ENCODE measurements around the gene BRINP3. TPM values are rescaled to one million over a fixed set of nuclear protein-coding genes. Genes with fewer than 3 reads are reported as not detected.

BRINP3 gene
- total and polyA plus RNA-seq, 2 of the 13 experiments (the other 11 are each of a cell fraction or from before 2014, with no cell fraction given) = not detected

DNA sequence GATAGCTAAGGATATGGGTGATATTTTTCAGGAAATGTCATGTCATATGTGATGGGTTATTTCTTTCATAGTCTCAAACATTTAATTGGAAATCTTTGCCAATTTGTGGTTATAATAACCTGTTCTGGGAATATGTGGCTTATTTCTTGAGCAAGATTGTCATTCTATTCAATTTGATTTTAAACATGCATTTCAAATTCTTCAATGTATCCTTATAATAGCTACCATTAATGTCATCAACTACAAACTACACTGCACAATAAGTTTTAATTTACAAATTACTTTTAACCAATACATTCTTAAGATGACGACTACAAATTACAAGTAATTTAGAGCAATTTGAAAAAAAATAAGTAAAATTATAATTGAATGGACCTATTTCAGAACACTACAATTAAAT lies 164.9 kb downstream of the BRINP3 start (continued):
- TF ChIP-seq EEA1 (CRISPR knock-in tag; IDR thresholded peaks at IDR 0.05; ENCODE audit: borderline replicate concordance) (no peak), ZMYM2 (CRISPR knock-in tag; IDR thresholded peaks at IDR 0.05) (no peak), HOXA5 (CRISPR knock-in tag; IDR thresholded peaks at IDR 0.05) (no peak), ZNF766 (CRISPR knock-in tag; IDR thresholded peaks at IDR 0.05; ENCODE audit: borderline replicate concordance) (no peak), NPAS2 (CRISPR knock-in tag; IDR thresholded peaks at IDR 0.05; ENCODE audit: borderline replicate concordance) (no peak), GTF3A (CRISPR knock-in tag; conservative IDR thresholded peaks at IDR 0.05) (no peak)
- TF ChIP-seq, protein P1, sequence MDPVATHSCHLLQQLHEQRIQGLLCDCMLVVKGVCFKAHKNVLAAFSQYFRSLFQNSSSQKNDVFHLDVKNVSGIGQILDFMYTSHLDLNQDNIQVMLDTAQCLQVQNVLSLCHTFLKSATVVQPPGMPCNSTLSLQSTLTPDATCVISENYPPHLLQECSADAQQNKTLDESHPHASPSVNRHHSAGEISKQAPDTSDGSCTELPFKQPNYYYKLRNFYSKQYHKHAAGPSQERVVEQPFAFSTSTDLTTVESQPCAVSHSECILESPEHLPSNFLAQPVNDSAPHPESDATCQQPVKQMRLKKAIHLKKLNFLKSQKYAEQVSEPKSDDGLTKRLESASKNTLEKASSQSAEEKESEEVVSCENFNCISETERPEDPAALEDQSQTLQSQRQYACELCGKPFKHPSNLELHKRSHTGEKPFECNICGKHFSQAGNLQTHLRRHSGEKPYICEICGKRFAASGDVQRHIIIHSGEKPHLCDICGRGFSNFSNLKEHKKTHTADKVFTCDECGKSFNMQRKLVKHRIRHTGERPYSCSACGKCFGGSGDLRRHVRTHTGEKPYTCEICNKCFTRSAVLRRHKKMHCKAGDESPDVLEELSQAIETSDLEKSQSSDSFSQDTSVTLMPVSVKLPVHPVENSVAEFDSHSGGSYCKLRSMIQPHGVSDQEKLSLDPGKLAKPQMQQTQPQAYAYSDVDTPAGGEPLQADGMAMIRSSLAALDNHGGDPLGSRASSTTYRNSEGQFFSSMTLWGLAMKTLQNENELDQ (CRISPR knock-in tag; IDR thresholded peaks at IDR 0.05; ENCODE audit: borderline replicate concordance) = no peak
- TF ChIP-seq, protein P2, sequence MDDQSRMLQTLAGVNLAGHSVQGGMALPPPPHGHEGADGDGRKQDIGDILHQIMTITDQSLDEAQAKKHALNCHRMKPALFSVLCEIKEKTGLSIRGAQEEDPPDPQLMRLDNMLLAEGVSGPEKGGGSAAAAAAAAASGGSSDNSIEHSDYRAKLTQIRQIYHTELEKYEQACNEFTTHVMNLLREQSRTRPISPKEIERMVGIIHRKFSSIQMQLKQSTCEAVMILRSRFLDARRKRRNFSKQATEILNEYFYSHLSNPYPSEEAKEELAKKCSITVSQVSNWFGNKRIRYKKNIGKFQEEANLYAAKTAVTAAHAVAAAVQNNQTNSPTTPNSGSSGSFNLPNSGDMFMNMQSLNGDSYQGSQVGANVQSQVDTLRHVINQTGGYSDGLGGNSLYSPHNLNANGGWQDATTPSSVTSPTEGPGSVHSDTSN (CRISPR knock-in tag; IDR thresholded peaks at IDR 0.05; ENCODE audit: borderline replicate concordance) = no peak

DNA sequence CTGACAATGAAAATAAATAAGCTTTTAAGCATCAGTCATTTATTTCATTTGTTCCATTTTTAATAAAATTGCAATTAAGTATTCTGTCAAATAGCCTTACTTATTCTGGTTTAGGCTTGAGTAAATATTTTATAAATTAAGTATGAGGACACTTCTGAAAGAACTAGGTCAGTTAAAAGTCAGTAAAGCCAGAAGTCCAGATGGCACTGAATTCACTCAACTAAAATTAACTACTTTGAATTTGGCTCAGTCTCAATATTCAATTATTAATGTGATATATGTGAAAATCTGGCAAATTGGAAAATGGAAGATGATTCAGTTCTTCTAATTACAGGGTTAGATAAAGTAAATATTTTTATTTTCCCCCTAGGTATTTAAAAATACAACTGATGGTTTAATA lies 174.2 kb downstream of the BRINP3 start:
- Histone ChIP-seq H3K4me3 (replicated peaks in 1 of 3; ENCODE audit: insufficient read depth in 1 of 3, low read depth in 2 of 3, low read length in 3 of 3) (no peak overlapping the region), H3K27me3 (ENCODE audit: control insufficient read depth in 1 of 2, insufficient read depth in 2 of 2, low read length in 2 of 2) (no peaks in the 10 kb centered on the region), H3K4me1 (ENCODE audit: insufficient read depth, low read length) (no peaks in the 10 kb centered on the region), H3K4me2 (ENCODE audit: low read depth, low read length) (no peak overlapping the region), H3K27ac (ENCODE audit: extremely low read length, insufficient read depth, low read length) (no peak overlapping the region), H4K20me1 (ENCODE audit: insufficient read depth, low read length) (no peaks in the 10 kb centered on the region), H3K9ac (ENCODE audit: insufficient read depth, low read depth, low read length) (no peak overlapping the region), H3K79me2 (ENCODE audit: insufficient read depth, low read length) (no peaks in the 10 kb centered on the region), H3K9me3 (ENCODE audit: low read length) (no peaks in the 10 kb centered on the region), H2AFZ (ENCODE audit: low read length) (no peak overlapping the region), H3K36me3 (replicated peaks in 1 of 2; ENCODE audit: control insufficient read depth in 1 of 2, insufficient read depth in 2 of 2, low read length in 2 of 2) (no peaks in the 10 kb centered on the region)
- ATAC-seq (no peak), FAIRE-seq (no peak), DNase-seq (ENCODE audit: low spot score) (no peak)
- ChIA-PET CTCF (ENCODE audit: low intra/inter-chr PET ratio, low total read pairs) (no interaction called here), POLR2A (no interaction called here)
- in situ Hi-C loops (cut with HindIII; ENCODE audit: extremely low pct_ligation_motif_present, low pct_unique_long_range_greater_than_20kb) (no loop called here), intact Hi-C loops (cut with micrococcal nuclease; ENCODE audit: unreplicated experiment) (no loop called here)
- no TSS peak for BruUV-seq (replicated peaks)
- TF ChIP-seq SIX1 (CRISPR knock-in tag; IDR thresholded peaks at IDR 0.05; ENCODE audit: borderline replicate concordance) = no peak
- TF ChIP-seq ZNF557 (CRISPR knock-in tag; IDR thresholded peaks at IDR 0.05) = no peak
- TF ChIP-seq DNMT1 (CRISPR knock-in tag; IDR thresholded peaks at IDR 0.05) = no peak
- TF ChIP-seq, protein P3, sequence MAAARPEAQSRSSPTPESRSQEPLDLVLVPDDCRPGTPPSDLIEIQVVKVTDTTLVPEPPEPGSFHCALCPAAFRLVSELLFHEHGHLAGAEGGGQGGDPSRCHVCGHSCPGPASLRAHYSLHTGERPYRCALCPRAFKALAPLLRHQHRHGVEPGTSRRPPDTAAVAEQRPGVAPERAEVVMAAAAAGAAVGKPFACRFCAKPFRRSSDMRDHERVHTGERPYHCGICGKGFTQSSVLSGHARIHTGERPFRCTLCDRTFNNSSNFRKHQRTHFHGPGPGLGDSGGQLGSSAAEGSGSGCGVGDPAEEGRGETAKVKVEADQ (CRISPR knock-in tag; IDR thresholded peaks at IDR 0.05; ENCODE audit: borderline replicate concordance) = no peak
- no peak for TF ChIP-seq TCF7 (IDR thresholded peaks at IDR 0.05; ENCODE audit: low read depth)
- no peak for TF ChIP-seq ATF1 (CRISPR knock-in tag; IDR thresholded peaks at IDR 0.05)
- no peak for TF ChIP-seq MED8 (CRISPR knock-in tag; IDR thresholded peaks at IDR 0.05; ENCODE audit: insufficient replicate concordance)
- no peak for TF ChIP-seq ZNF451 (CRISPR knock-in tag; IDR thresholded peaks at IDR 0.05)
- no peak for TF ChIP-seq ZNF619 (CRISPR knock-in tag; IDR thresholded peaks at IDR 0.05)
- TF ChIP-seq, protein P4, sequence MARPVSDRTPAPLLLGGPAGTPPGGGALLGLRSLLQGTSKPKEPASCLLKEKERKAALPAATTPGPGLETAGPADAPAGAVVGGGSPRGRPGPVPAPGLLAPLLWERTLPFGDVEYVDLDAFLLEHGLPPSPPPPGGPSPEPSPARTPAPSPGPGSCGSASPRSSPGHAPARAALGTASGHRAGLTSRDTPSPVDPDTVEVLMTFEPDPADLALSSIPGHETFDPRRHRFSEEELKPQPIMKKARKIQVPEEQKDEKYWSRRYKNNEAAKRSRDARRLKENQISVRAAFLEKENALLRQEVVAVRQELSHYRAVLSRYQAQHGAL (CRISPR knock-in tag; IDR thresholded peaks at IDR 0.05; ENCODE audit: not compliant biosample characterization) = no peak
- no peak for TF ChIP-seq SAP130 (CRISPR knock-in tag; IDR thresholded peaks at IDR 0.05; ENCODE audit: low read depth)
- TF ChIP-seq, protein P5, sequence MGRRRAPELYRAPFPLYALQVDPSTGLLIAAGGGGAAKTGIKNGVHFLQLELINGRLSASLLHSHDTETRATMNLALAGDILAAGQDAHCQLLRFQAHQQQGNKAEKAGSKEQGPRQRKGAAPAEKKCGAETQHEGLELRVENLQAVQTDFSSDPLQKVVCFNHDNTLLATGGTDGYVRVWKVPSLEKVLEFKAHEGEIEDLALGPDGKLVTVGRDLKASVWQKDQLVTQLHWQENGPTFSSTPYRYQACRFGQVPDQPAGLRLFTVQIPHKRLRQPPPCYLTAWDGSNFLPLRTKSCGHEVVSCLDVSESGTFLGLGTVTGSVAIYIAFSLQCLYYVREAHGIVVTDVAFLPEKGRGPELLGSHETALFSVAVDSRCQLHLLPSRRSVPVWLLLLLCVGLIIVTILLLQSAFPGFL (CRISPR knock-in tag; IDR thresholded peaks at IDR 0.05) = no peak
